ENCODE measurements around the gene UBASH3A. TPM values are rescaled to one million over a fixed set of nuclear protein-coding genes. Genes with fewer than 3 reads are reported as not detected.
A peak's percentile ranks its signal among the peaks of the same experiment; 100 is the strongest.

The UBASH3A gene
- total RNA-seq, 3 donors from 2014 or later (not counting 1 experiment from before 2014, with no cell fraction given), result 0.66 to 5.0 (median 2.0) TPM

- no peaks in the 10 kb centered on the region for H3K36me3 ChIP-seq (ENCODE audit: control insufficient read depth, insufficient read depth, low read length)
- H3K4me1 ChIP-seq (ENCODE audit: control insufficient read depth, insufficient read depth, low read length), result no peaks in the 10 kb centered on the region
- Mint-ChIP-seq H3K27me3 (ENCODE audit: low read depth in 2 of 2) (peaks cover 7 to 18% of the 10 kb centered on the region in 2 donors), H3K27ac (no peak overlapping the region), H3K9me3 (no peaks in the 10 kb centered on the region), H3K4me3 (no peak overlapping the region), H3K36me3 (no peaks in the 10 kb centered on the region), H3K4me1 (no peaks in the 10 kb centered on the region)
- no peak overlapping the region for H3K4me3 ChIP-seq (ENCODE audit: low read length)
- peak in 1 of 2 donors; percentile 45 for DNase-seq
- ATAC-seq, result peak in 2 of 3 donors; percentile 24
- intact Hi-C loops (cut with micrococcal nuclease), result no loop called here
- H3K27ac ChIP-seq (ENCODE audit: low read length), result no peak overlapping the region
- no peak for TF ChIP-seq CTCF (IDR thresholded peaks at IDR 0.05)
- WGBS (ENCODE audit: insufficient coverage), result 91% methylated on average over 20 of the region's 25 CpGs
- no peaks in the 10 kb centered on the region for H3K9me3 ChIP-seq (ENCODE audit: control insufficient read depth, insufficient read depth, low read length)
- H3K27me3 ChIP-seq (ENCODE audit: control insufficient read depth, insufficient read depth, low read length), result no peaks in the 10 kb centered on the region
Measured at GRCh38 chr21:42476388-42477331, 73.0 kb downstream of the UBASH3A start.

- TF ChIP-seq CTCF (IDR thresholded peaks at IDR 0.05), result no peak
- 80% methylated on average over 7 of the region's 7 CpGs for WGBS (ENCODE audit: insufficient coverage)
- no peaks in the 10 kb centered on the region for H3K36me3 ChIP-seq (ENCODE audit: control insufficient read depth, insufficient read depth, low read length)
- intact Hi-C loops (cut with micrococcal nuclease), result no loop called here
- no peaks in the 10 kb centered on the region for H3K4me1 ChIP-seq (ENCODE audit: control insufficient read depth, insufficient read depth, low read length)
- Mint-ChIP-seq H3K9me3 (no peaks in the 10 kb centered on the region), H3K36me3 (no peaks in the 10 kb centered on the region), H3K4me1 (no peaks in the 10 kb centered on the region), H3K4me3 (no peak overlapping the region), H3K27ac (no peak overlapping the region), H3K27me3 (ENCODE audit: low read depth in 2 of 2) (peaks cover 10 to 14% of the 10 kb centered on the region in 2 donors)
- H3K27me3 ChIP-seq (ENCODE audit: control insufficient read depth, insufficient read depth, low read length), result no peaks in the 10 kb centered on the region
- no peak for DNase-seq
- ATAC-seq, result no peak
- H3K27ac ChIP-seq (ENCODE audit: low read length), result no peak overlapping the region
- no peaks in the 10 kb centered on the region for H3K9me3 ChIP-seq (ENCODE audit: control insufficient read depth, insufficient read depth, low read length)
- no peak overlapping the region for H3K4me3 ChIP-seq (ENCODE audit: low read length)
Measured at GRCh38 chr21:42478504-42478903, 74.8 kb downstream of the UBASH3A start.

- H3K4me1 Mint-ChIP-seq, result no peaks in the 10 kb centered on the region
- peaks cover 9 to 11% of the 10 kb centered on the region in 2 donors for H3K27me3 Mint-ChIP-seq (ENCODE audit: low read depth in 2 of 2)
- Histone ChIP-seq H3K27ac (ENCODE audit: low read length) (no peak overlapping the region), H3K4me3 (ENCODE audit: low read length) (no peak overlapping the region), H3K4me1 (ENCODE audit: control insufficient read depth, insufficient read depth, low read length) (no peaks in the 10 kb centered on the region), H3K36me3 (ENCODE audit: control insufficient read depth, insufficient read depth, low read length) (no peaks in the 10 kb centered on the region), H3K9me3 (ENCODE audit: control insufficient read depth, insufficient read depth, low read length) (no peaks in the 10 kb centered on the region), H3K27me3 (ENCODE audit: control insufficient read depth, insufficient read depth, low read length) (no peaks in the 10 kb centered on the region)
- H3K4me3 Mint-ChIP-seq, result no peak overlapping the region
- no peak overlapping the region for H3K27ac Mint-ChIP-seq
- no peak for ATAC-seq
- no peak for DNase-seq
- no peaks in the 10 kb centered on the region for H3K36me3 Mint-ChIP-seq
- 83% methylated on average over 4 of the region's 5 CpGs for WGBS (ENCODE audit: insufficient coverage)
- TF ChIP-seq CTCF (IDR thresholded peaks at IDR 0.05), result no peak
- no peaks in the 10 kb centered on the region for H3K9me3 Mint-ChIP-seq
- intact Hi-C loops (cut with micrococcal nuclease), result no loop called here
Measured at GRCh38 chr21:42479582-42479981, 75.9 kb downstream of the UBASH3A start.
